ENCODE results near the gene EFEMP1. TPM values are rescaled to one million over a fixed set of nuclear protein-coding genes. Genes with fewer than 3 reads are reported as not detected.

EFEMP1 gene
- total RNA-seq, 4 donors from 2014 or later, result 57.3 to 113 (median 81.2) TPM

GRCh38 chr2:55885944-55886281 lies 37.7 kb downstream of the EFEMP1 start:
- peak overlapping the region in 3 of 4 donors; percentile 33 to 56 (median 46) for H3K27ac ChIP-seq (replicated peaks in 1 of 4)
- peaks cover 0 to 38% (median 14%) of the 10 kb centered on the region in 4 donors for H3K4me1 ChIP-seq
- no peaks in the 10 kb centered on the region for H3K27me3 ChIP-seq
- intact Hi-C loops (cut with DNase I), result no loop called here
- H3K9me3 ChIP-seq, result no peaks in the 10 kb centered on the region
- DNase-seq (ENCODE audit: extremely low spot score), result no peak
- H3K36me3 ChIP-seq, result no peaks in the 10 kb centered on the region
- TF ChIP-seq CTCF (IDR thresholded peaks at IDR 0.05) (no peak), POLR2A (IDR thresholded peaks at IDR 0.05; ENCODE audit: low read depth) (no peak), EP300 (IDR thresholded peaks at IDR 0.05) (no peak), POLR2AphosphoS5 (IDR thresholded peaks at IDR 0.05) (no peak)
- no peak overlapping the region for H3K4me3 ChIP-seq

- WGBS, result 61% methylated on average over 10 of the region's 11 CpGs
- intact Hi-C loops (cut with DNase I), result no loop called here
- Histone ChIP-seq H3K4me3 (no peak overlapping the region), H3K27me3 (no peaks in the 10 kb centered on the region), H3K9me3 (no peaks in the 10 kb centered on the region), H3K27ac (replicated peaks in 1 of 4) (peak overlapping the region; percentile 36 to 56 (median 48)), H3K36me3 (no peaks in the 10 kb centered on the region), H3K4me1 (peaks cover 0 to 38% (median 14%) of the 10 kb centered on the region in 4 donors)
- DNase-seq (ENCODE audit: extremely low spot score), result no peak
- TF ChIP-seq POLR2AphosphoS5 (IDR thresholded peaks at IDR 0.05), result peak in 1 of 2 donors; percentile 75
- TF ChIP-seq EP300 (IDR thresholded peaks at IDR 0.05), result no peak
Observed at GRCh38 chr2:55885127-55885943, 38.2 kb downstream of the EFEMP1 start.

GRCh38 chr2:55883829-55884228 lies 39.8 kb downstream of the EFEMP1 start:
- Histone ChIP-seq H3K36me3 (no peaks in the 10 kb centered on the region), H3K9me3 (no peaks in the 10 kb centered on the region), H3K27me3 (no peaks in the 10 kb centered on the region), H3K4me3 (no peak overlapping the region), H3K27ac (replicated peaks in 1 of 4) (no peak overlapping the region), H3K4me1 (peaks cover 0 to 33% (median 14%) of the 10 kb centered on the region in 4 donors)
- WGBS, result 81% methylated on average over 1 of the region's 1 CpG
- intact Hi-C loops (cut with DNase I), result no loop called here
- TF ChIP-seq CTCF (IDR thresholded peaks at IDR 0.05), result no peak
- no peak for TF ChIP-seq EP300 (IDR thresholded peaks at IDR 0.05)
- no peak for TF ChIP-seq POLR2AphosphoS5 (IDR thresholded peaks at IDR 0.05)
- TF ChIP-seq POLR2A (IDR thresholded peaks at IDR 0.05; ENCODE audit: low read depth), result no peak
- no peak for DNase-seq (ENCODE audit: extremely low spot score)

GRCh38 chr2:55883357-55883756 lies 40.2 kb downstream of the EFEMP1 start:
- Histone ChIP-seq H3K4me1 (peaks cover 0 to 28% (median 14%) of the 10 kb centered on the region in 4 donors), H3K4me3 (no peak overlapping the region), H3K9me3 (no peaks in the 10 kb centered on the region), H3K27ac (replicated peaks in 1 of 4) (no peak overlapping the region), H3K27me3 (no peaks in the 10 kb centered on the region), H3K36me3 (no peaks in the 10 kb centered on the region)
- intact Hi-C loops (cut with DNase I), result no loop called here
- TF ChIP-seq CTCF (IDR thresholded peaks at IDR 0.05), result no peak
- no peak for TF ChIP-seq POLR2AphosphoS5 (IDR thresholded peaks at IDR 0.05)
- no peak for TF ChIP-seq EP300 (IDR thresholded peaks at IDR 0.05)
- no peak for TF ChIP-seq POLR2A (IDR thresholded peaks at IDR 0.05; ENCODE audit: low read depth)
- 61% methylated on average over 3 of the region's 3 CpGs for WGBS
- DNase-seq (ENCODE audit: extremely low spot score), result no peak

- Histone ChIP-seq H3K9me3 (no peaks in the 10 kb centered on the region), H3K4me3 (no peak overlapping the region), H3K4me1 (peaks cover 0 to 24% (median 14%) of the 10 kb centered on the region in 4 donors), H3K36me3 (no peaks in the 10 kb centered on the region), H3K27me3 (no peaks in the 10 kb centered on the region), H3K27ac (replicated peaks in 1 of 4) (no peak overlapping the region)
- no peak for TF ChIP-seq POLR2AphosphoS5 (IDR thresholded peaks at IDR 0.05)
- no peak for TF ChIP-seq EP300 (IDR thresholded peaks at IDR 0.05)
- TF ChIP-seq POLR2A (IDR thresholded peaks at IDR 0.05; ENCODE audit: low read depth), result no peak
- TF ChIP-seq CTCF (IDR thresholded peaks at IDR 0.05), result no peak
- no peak for DNase-seq (ENCODE audit: extremely low spot score)
- intact Hi-C loops (cut with DNase I), result no loop called here
- 91% methylated on average over 4 of the region's 4 CpGs for WGBS
Observed at GRCh38 chr2:55882954-55883353, 40.6 kb downstream of the EFEMP1 start.
